MM.1S (cell line): ENCODE results near the gene ZNF862.

Experiments used
- DNase-seq: peaks from one replicate; pipeline ENCODE4 v3.0.0-alpha.2; 2015
- H2AFZ ChIP-seq: fragments of 300-600 bp; sonication (generic); 2 replicates; pipeline ENCODE4 v1.6.0; 2016; ENCODE audit warnings: antibody characterized with exemption, low read length
- H3F3A ChIP-seq: fragments of 300-600 bp; sonication (generic); 2 replicates; pipeline ENCODE4 v1.6.1; 2016; ENCODE audit warnings: mild to moderate bottlenecking, antibody characterized with exemption, low read length, moderate library complexity, mixed read lengths; ENCODE audit not compliant: insufficient read depth
- H3K27ac ChIP-seq: fragments of 300-600 bp; sonication (generic); 2 replicates; pipeline ENCODE4 v1.5.1; 2016; ENCODE audit warnings: mild to moderate bottlenecking, low read length
- H3K27me3 ChIP-seq: fragments of 300-600 bp; sonication (generic); replicated peaks from 2 replicates; pipeline ENCODE4 v1.6.0; 2016; ENCODE audit warnings: low read length; ENCODE audit not compliant: insufficient read depth
- H3K36me3 ChIP-seq: fragments of 300-600 bp; sonication (generic); replicated peaks from 2 replicates; pipeline ENCODE4 v1.6.1; 2016; ENCODE audit warnings: mild to moderate bottlenecking, low read length, mixed read lengths; ENCODE audit not compliant: insufficient read depth
- H3K4me1 ChIP-seq: fragments of 300-600 bp; sonication (generic); 2 replicates; pipeline ENCODE4 v1.6.1; 2016; ENCODE audit warnings: low read length, mixed read lengths
- H3K4me2 ChIP-seq: fragments of 300-600 bp; sonication (generic); 2 replicates; pipeline ENCODE4 v1.6.0; 2016; ENCODE audit warnings: low read depth, low read length
- H3K4me3 ChIP-seq: fragments of 300-600 bp; sonication (generic); 2 replicates; pipeline ENCODE4 v1.5.1; 2016; ENCODE audit warnings: low read length, mixed read lengths
- H3K79me2 ChIP-seq: fragments of 300-600 bp; sonication (generic); 2 replicates; pipeline ENCODE4 v1.6.1; 2016; ENCODE audit warnings: mixed run types, low read length, mixed read lengths
- H3K9ac ChIP-seq: fragments of 300-600 bp; sonication (generic); 2 replicates; pipeline ENCODE4 v1.6.1; 2016; ENCODE audit warnings: low read length, mixed read lengths
- H3K9me2 ChIP-seq: fragments of 300-600 bp; sonication (generic); replicated peaks from 2 replicates; pipeline ENCODE4 v1.6.1; 2016; ENCODE audit warnings: mild to moderate bottlenecking, low read length, mixed read lengths; ENCODE audit not compliant: insufficient read depth
- H3K9me3 ChIP-seq: fragments of 300-600 bp; sonication (generic); replicated peaks from 2 replicates; pipeline ENCODE4 v1.6.1; 2016; ENCODE audit warnings: mild to moderate bottlenecking, low read length, mixed read lengths; ENCODE audit not compliant: insufficient read depth
- H4K20me1 ChIP-seq: fragments of 300-600 bp; sonication (generic); 2 replicates; pipeline ENCODE4 v1.6.1; 2016; ENCODE audit warnings: mild to moderate bottlenecking, low read length, moderate library complexity, mixed read lengths; ENCODE audit not compliant: insufficient read depth
- CTCF ChIP-seq: fragments of 300-600 bp; sonication (generic); IDR thresholded peaks from 2 replicates; pipeline ENCODE4 v1.5.1; 2016; ENCODE audit warnings: antibody characterized with exemption, low read length, mixed read lengths
- EZH2 ChIP-seq: fragments of 300-600 bp; sonication (generic); optimal IDR thresholded peaks from 2 replicates; pipeline ENCODE3; 2017; ENCODE audit warnings: low read depth, mild to moderate bottlenecking, antibody characterized with exemption, low read length, mixed read lengths
- EZH2phosphoT487 ChIP-seq: fragments of 300-600 bp; sonication (generic); IDR thresholded peaks from 2 replicates; pipeline ENCODE4 v1.6.1; 2018; ENCODE audit warnings: antibody characterized with exemption, low read length

The ZNF862 gene

DNA sequence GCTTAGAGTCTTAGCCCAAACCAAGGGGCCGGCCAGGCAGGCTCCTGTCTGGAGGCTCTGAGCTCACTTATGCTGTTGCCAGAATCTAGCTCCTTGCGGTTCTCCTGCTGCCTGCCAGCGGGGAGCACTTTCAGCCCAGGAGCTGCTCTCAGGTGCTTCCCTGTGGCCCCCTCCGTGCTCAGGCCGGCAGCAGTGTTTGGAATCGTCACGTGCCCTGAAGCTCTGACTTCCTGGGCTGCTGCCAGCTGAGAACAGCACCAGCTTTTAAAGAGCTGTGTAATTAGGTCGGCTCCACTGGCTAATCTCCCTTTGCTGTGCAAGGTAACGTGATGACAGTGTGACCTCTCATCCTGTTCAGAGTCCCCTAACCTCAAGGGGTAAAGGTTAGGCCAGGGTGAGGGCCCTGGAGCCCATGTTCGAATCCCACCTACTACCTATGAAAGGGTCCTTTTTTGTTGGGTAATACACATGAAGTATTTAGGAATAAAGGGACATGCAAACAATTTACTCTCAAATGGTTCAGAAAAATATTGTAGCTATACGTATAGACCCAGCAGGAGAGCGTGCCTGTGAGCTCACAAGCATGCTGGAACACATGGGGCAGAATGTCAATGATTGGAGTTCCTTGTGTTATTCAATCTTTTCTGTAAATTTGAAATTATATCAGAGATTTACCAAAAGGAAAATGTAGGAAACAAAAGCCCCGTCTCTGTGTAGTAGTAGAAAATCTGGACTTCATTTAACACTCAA lies 16.6 kb downstream of the ZNF862 start:
- Histone ChIP-seq H3K9me2 (no peaks in the 10 kb centered on the region), H3K4me2 (no peak overlapping the region), H3K27ac (no peak overlapping the region), H3K79me2 (no peaks in the 10 kb centered on the region), H3K4me3 (no peak overlapping the region), H3K36me3 (no peaks in the 10 kb centered on the region), H3K27me3 (no peaks in the 10 kb centered on the region), H3K4me1 (no peaks in the 10 kb centered on the region), H3K9ac (no peak overlapping the region), H4K20me1 (no peaks in the 10 kb centered on the region), H3K9me3 (no peaks in the 10 kb centered on the region), H3F3A (no peaks in the 10 kb centered on the region), H2AFZ (no peak overlapping the region)
- no peak for DNase-seq
- no peak for TF ChIP-seq CTCF
- TF ChIP-seq EZH2, result no peak
- TF ChIP-seq EZH2phosphoT487, result no peak

DNA sequence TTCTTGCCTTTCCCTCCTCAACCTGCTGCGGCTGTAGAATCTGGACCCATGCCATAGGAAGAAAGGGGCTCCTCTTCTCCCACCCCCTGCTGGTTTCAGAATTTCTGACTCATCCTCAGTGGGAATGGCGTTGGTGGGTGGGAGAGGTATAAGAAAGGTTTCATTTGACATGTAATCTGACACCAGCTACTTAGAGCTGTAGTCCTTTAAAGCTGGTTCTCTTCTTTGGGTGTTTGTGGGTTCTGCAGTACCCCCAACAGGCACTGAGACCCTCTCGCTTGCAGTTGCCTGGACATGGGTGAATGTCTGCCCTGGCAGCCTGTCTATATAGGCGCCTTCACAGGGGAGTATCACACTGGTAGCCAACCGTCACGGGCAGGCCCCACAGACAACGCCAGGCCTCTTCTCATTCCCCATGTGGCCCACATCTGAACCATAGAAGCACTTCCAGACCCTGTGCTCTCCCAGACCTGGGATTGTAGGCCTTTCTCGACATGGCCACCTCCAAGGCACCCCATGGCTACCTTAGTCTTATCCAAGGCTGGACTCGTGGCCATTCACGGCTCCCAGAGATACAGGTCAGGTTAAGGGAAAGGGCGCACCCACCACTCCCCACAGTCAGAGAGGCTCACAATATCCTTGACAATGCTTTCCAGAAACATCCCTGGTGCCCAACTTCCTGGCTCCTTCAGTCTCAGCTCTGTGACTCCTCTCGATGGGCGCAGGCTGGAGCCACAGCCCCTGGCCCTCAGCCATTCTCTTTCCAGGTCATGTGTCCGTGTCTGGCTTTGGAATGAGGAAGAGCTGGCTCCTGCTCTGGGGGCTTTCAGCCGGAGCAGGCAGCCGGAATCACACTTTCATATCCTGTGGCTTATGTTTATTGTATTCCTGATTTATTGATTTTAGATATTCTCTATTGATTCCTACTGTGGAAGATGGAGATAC lies 17.5 kb downstream of the ZNF862 start:
- Histone ChIP-seq H2AFZ (no peak overlapping the region), H3K4me3 (no peak overlapping the region), H3K36me3 (no peaks in the 10 kb centered on the region), H3K27ac (no peak overlapping the region), H3K9me3 (no peaks in the 10 kb centered on the region), H3K9me2 (no peaks in the 10 kb centered on the region), H3K79me2 (no peaks in the 10 kb centered on the region), H3K9ac (no peak overlapping the region), H3K27me3 (no peaks in the 10 kb centered on the region), H4K20me1 (no peaks in the 10 kb centered on the region), H3F3A (no peaks in the 10 kb centered on the region), H3K4me1 (no peaks in the 10 kb centered on the region), H3K4me2 (no peak overlapping the region)
- TF ChIP-seq EZH2phosphoT487, result no peak
- no peak for DNase-seq

DNA sequence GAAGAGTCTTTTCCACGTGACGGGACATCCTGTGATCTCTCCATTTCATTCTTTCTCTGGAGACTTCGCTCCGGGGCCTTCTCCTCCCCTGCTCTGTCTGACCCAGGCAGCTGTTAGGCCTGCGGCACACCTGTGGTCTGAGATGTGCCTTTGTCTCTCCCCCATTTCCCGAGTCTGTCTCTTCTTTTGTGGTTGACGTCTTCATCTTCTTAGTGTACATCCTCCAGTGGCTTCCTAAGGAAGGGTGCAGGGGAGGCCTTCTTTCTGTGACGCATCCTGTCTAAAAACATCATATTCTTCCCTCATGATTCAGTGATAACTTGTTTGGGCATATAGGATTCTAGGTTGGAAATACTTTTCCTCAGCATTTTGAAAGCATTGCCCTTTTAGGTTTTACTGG lies 18.4 kb downstream of the ZNF862 start:
- H3F3A ChIP-seq, result no peaks in the 10 kb centered on the region
- H3K79me2 ChIP-seq, result no peaks in the 10 kb centered on the region
- no peak overlapping the region for H3K4me2 ChIP-seq
- H3K9me2 ChIP-seq, result no peaks in the 10 kb centered on the region
- H4K20me1 ChIP-seq, result no peaks in the 10 kb centered on the region
- H3K4me3 ChIP-seq, result no peak overlapping the region
- H3K27me3 ChIP-seq, result no peaks in the 10 kb centered on the region
- H3K9me3 ChIP-seq, result no peaks in the 10 kb centered on the region
- H3K27ac ChIP-seq, result no peak overlapping the region
- H2AFZ ChIP-seq, result no peak overlapping the region
- DNase-seq, result no peak
- H3K36me3 ChIP-seq, result no peaks in the 10 kb centered on the region
- TF ChIP-seq EZH2 (no peak), CTCF (no peak), EZH2phosphoT487 (no peak)
- no peak overlapping the region for H3K9ac ChIP-seq
- H3K4me1 ChIP-seq, result no peaks in the 10 kb centered on the region

DNA sequence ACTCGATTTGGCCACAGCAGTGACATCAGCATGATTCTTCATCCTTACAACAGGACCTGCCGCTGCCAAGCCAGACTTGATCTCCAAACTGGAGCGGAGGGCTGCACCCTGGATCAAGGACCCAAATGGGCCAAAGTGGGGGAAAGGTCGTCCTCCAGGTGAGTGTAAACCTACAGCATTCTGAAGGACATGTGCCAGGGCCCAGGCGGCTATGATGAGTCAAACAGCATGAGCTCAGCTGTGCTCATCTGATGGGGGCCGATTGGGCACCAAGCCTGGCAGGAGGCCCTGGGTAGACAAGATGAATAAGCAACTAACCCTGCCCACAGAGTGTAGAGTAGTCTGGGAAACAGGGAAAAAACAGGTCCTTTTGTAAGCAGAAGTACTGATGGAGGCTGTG lies 21.2 kb downstream of the ZNF862 start:
- Histone ChIP-seq H3K9me2 (no peaks in the 10 kb centered on the region), H2AFZ (no peak overlapping the region), H3K79me2 (no peaks in the 10 kb centered on the region), H3K36me3 (no peaks in the 10 kb centered on the region), H3K4me2 (no peak overlapping the region), H3F3A (no peaks in the 10 kb centered on the region), H3K4me1 (no peaks in the 10 kb centered on the region), H4K20me1 (no peaks in the 10 kb centered on the region), H3K9me3 (no peaks in the 10 kb centered on the region), H3K4me3 (no peak overlapping the region), H3K27ac (no peak overlapping the region), H3K27me3 (no peaks in the 10 kb centered on the region), H3K9ac (no peak overlapping the region)
- TF ChIP-seq EZH2, result no peak
- no peak for DNase-seq
